ENCODE measurements around the gene BCO2.
"Not testable (repeated sequence)": the region's sequence is repeated elsewhere in the genome, so short reads cannot be mapped to it uniquely, and the experiment has no call there.

BCO2 gene, protein sequence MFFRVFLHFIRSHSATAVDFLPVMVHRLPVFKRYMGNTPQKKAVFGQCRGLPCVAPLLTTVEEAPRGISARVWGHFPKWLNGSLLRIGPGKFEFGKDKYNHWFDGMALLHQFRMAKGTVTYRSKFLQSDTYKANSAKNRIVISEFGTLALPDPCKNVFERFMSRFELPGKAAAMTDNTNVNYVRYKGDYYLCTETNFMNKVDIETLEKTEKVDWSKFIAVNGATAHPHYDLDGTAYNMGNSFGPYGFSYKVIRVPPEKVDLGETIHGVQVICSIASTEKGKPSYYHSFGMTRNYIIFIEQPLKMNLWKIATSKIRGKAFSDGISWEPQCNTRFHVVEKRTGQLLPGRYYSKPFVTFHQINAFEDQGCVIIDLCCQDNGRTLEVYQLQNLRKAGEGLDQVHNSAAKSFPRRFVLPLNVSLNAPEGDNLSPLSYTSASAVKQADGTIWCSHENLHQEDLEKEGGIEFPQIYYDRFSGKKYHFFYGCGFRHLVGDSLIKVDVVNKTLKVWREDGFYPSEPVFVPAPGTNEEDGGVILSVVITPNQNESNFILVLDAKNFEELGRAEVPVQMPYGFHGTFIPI

DNA sequence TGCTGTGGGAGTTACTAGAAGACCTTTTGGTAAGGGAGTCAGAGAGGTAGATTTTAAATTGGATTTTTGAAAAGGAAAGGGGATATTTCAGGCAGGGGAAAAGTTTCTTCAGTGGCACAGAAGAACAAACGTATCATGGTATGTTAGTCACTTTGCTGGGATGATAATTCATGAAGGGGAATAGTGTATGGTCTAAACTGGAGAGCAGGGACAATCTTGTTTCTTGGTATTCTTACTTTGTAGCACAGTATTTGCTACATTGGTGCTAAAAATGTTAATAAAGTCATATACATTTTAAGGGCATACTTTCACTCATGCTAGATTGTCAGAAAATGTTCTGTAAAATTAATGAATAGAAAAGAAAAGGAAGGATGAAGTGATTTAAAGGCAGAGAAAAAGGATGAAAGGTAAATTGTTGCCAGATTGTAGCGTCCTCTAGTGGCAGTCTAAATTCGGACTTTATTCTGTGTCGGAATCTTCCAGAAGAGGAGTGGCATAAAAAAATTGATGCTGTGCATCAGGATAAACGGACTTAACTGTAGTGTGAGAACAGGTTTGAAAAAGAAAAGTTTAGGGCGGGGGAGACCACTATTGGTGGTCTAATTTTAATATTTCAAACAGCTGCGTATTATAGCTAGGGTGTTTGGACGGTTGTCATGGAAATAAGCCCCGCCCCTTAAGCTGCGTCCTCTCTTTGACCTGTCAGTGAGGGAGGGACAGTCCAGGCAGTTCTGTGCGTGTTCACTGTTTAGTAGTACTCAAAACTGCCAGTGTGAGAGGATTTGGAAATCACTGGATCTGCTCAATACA lies at the start of gene BCO2:
Gene BCO2, plus strand, starts transcription at position 724 of the 810 bp plus-strand sequence. CDS start 90 bp downstream, outside the sequence.
- DNase-seq (ENCODE audit: low read depth in 2 of 2): peak in 1 of 2 donors; percentile 9

DNA sequence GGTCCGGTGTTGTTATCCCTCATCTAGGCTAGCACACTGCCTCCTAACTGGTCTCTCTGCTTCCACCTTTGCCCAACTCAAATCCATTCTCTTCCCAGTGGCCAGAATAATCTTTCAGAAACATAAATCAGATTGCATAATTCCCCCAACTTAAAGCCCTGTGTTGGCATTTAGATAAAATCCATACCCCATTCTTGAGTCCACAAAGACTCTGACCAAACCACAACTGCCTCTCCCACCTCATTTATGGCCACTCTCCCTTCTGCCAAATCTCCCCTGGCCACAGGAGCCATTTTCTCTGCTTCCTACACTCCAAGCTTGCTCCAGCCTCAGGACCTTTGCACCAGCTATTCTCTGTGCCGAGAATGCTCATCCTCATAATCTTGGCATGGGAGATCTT lies 48.3 kb upstream of the BCO2 start:
- DNase-seq (ENCODE audit: low read depth in 2 of 2): no peak

DNA sequence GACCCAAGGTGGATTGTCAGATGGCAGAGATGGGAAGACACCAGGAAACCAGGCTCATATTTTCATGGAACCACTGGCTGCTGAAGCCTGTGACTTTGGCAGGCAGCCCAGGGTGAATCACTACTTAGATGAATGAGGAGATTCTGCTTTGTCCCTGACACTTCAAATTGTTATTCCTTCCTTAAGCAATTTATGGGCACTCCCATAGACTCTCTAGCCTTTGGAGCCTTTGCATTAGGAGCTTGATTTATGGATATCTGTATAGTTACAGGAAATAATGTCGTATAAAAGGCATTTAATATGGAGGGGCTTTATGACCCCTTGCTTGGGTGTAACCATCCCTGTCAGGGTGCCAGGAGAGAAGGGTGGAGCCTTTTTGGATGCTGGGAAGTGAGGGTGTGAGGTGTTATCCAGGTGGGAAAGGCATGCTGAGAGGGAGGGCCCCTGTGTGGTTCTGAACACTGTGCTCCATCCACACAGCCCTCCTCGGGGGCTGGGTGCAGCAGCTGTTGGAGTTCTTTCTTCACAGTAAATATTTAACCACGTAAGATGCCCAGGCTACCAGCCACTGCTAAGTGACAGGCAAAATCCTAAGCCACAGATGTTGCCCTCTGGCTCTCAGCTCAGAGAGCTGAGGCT lies 46.7 kb upstream of the BCO2 start:
- DNase-seq (ENCODE audit: low read depth in 2 of 2): no peak

DNA sequence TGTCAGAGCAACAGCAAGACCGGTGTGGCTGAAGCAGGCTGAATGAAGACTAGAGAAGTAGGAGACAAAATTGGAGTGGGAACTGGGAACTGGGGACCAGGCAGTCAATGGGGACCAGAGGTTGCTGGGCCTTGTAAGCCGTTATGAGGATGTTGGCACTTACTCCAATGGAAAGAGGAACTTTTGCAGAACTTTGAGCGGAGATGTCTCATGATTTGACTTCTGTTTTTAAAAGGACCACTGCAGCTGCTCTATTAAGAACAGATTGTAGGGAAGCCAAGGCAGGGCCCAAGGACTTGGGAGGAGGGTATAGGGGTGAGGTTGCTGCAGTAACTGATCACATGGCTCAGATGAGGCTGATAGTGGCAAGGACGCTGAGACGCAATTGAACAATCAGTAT lies 45.7 kb upstream of the BCO2 start:
- DNase-seq (ENCODE audit: low read depth in 2 of 2): no peak

DNA sequence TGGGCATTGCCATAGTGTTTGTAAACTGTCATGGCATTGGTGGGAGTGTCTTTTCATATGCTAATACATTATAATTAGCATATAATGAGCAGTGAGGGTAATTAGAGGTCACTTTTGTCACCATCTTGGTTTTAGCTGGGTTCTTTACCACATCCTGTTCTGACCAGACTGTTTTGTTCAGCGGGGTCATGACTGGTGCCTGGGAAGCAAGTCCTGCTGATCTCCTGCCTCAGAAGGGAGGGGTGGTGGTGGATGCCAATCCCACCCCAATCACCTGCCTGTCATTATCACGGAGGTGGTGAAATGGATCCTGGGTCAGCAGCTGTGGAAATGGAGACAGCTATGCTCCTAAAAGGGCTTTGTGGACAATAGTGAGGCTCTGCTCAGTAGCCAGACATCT lies 42.6 kb upstream of the BCO2 start:
- no peak for DNase-seq (ENCODE audit: low read depth in 2 of 2)

DNA sequence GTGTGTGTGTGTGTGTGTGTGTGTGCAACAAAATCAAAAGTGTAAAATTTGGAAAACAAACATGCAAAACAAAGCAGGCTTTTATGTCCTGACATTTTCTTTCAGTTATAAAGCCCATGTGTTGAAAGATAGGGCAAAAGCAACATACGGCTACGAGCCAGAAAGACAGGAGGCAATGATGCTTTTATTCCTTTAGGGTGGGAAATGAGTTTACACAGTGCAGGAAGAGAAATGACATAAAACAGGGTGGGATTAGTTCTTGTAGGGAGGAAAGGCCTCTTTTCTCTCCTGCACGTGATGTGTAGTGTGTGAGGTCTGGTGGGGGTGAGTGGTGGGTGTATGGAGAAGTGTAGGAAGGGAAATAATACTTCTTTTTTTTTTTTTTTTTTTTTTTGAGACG lies 40.8 kb upstream of the BCO2 start:
- DNase-seq (ENCODE audit: low read depth in 2 of 2): no peak

DNA sequence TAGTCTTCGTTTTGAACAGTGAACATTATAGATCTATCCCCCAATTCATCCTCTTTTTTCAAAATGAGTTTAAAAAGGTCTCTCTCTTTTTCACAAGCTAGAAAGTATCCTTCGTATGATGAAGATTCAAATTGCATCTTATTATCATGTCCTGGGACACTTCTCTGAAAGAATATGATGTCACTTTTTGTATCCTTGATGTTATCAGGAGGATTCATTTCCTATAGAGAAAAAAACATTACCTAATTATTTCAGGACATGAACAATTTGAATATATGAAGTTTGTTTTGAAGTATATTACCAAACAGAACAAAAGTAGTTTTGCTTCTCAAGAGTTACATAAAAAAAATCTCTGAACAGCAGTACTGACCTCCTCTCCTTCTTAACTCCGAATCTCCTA lies 31.7 kb upstream of the BCO2 start:
- DNase-seq (ENCODE audit: low read depth in 2 of 2): no peak

DNA sequence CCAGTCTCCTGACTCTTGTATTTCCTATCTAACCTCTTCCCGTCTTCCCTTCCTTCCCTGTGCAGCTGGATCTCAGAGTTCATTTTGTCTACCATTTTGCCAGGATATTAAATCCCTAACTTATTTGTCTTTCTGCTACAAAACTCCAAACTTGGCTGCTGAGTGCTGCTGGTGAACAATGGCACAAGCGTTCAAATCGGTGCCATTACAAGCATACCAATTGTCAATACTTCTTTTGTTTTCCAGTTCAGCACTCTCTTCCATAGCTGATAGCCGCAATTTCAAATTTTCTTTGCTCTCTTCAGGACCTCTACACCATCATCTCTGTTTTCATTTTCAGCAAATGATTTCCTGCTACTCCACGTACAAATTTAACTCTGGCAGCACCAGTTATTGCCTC lies 24.8 kb upstream of the BCO2 start:
- DNase-seq (ENCODE audit: low read depth in 2 of 2): no peak

DNA sequence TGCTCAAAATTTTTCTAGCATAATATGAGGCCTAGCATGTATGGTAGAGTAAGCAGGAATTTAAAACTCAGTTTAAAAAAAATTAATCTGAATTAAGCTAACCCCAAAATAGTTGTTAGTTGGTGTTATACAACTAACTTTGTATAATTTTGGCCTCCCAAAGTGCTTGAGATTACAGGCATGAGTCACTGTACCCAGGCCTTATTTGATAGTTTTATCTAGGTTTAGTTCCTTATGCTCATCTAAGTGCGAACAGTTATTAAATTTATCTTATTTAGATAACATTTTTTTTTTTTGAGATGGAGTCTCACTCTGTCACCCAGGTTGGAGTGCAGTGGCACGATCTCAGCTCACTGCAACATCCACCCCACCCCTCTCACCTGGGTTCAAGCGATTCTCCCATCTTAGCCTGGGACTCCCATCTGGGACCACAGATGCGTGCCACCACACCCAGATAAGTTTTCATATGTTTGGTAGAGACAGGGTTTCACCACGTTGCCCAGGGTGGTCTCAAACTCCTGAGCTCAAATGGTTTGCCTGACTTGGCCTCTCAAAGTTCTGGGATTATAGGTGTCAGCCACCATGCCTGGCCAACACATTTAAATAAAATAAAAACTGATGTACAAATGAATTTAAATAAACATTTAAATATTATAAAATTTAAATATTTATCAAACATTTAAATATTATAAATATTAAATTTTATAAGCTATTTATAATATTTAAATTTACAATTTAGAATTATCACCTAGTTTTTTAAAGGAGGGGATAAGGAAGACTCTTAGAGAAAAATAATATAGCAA lies 19.0 kb upstream of the BCO2 start:
- no peak for DNase-seq (ENCODE audit: low read depth in 2 of 2)

DNA sequence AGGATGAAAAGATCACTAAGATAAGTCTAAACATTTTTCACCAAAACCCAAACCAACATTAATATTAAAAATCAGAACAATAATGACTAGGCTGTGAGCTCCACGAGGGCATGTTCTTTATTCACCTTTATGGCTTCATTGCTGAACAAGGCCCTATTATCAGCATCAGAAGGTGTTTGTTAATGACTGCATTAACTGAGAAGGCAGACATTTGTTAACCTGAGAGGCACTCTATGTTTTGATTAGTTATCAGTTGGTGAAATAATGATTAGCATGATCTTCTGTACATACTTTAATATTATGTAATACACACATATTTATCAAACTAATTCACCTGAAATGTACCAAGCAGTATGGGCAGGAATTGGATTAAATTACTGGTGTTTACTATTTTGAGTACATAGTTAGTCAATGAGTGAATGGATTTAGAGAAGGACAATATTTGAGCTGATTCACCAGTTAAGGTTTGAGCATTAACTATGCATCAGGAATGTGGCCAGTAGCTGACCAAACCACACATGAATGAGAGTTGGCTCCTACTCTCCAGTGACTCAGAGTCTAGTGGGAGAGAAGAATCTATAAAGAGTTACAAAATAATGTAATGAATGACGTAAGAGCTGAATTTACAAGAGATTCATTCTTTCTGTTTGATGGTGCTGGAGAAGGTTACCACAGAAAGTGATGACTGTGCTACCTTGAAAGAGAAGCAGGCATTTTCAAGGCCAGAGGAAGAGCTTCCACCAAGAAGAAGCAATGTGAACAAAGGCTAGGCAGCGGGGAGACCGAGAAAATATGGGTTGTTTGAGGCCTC lies 18.2 kb upstream of the BCO2 start:
- no peak for DNase-seq (ENCODE audit: low read depth in 2 of 2)

DNA sequence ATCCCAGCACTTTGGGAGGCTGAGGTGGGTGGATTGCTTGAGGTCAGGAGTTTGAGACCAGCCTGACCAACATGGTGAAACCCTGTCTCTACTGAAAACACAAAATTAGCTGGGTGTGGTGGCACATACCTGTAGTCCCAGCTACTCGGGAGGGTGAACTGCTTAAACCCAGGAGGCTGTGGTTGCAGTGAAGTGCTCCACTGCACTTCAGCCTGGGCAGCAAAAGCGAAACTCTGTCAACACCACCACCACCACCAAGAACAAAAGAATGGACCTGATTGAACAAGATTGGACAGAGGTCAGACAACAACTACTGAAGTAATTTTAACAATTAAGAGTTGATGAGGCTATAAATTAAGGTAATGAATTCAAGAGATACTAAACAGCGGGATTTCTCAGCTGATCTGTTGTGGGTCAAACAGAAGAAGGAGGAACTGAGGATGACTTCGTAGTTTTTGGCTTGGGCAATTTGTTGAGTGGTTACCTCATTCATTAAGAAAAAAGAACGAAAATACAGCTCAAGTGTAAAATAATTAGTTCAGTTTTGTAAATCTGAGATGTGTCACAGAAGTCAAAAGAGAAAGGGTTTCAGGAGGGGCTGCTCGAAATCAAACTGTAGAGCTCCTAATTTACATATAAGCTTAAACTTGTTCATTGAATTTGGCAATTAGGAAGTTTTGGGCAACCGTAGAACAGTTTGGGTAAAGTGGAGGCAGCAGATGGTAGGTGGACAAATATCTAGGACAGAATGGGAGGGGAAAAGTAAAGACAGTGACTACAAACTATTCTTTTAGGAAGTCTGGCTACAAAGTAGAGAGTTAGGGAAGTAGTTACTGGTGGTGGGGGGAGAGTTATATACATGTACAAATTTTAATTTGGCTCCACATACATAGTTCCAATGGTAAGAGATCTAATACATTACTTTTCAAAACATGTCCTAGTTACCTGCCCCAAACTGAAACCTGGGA lies 15.9 kb upstream of the BCO2 start:
- no peak for DNase-seq (ENCODE audit: low read depth in 2 of 2)

DNA sequence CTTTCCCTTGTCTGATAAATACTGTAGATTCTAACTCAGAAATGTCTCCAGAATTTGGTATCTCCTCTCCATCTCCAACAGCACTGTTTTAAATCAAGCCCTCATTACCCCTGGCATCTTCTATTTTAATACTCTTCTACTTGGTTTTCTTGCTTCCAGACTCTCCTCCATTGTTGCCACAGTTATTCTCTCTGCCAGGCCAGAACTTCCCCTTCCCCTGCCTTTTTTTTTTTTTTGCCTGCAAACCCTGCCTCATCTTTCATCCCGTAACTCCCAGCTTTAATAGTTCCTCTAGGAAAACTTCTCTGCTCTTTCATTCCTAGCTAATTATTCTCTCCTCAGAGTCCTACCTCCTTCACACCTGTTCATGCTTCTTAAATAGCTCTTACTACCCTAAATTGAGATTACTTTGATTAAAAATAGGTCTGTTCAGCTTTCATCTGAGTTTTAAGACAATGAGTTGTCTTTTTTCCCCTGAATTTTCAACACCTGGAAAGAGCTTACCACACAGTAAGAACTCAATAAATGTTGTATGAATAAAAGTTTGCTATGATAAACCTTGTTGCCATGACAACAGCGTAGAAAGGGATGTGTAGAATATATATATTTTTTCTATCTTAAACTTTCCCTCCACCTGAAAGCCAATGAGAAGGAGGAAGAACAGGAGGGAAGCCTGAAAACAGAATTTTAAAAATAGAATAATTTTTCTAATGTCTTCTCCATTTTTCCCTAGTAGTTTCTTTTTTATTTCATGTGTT lies 15.0 kb upstream of the BCO2 start:
- DNase-seq (ENCODE audit: low read depth in 2 of 2): no peak

DNA sequence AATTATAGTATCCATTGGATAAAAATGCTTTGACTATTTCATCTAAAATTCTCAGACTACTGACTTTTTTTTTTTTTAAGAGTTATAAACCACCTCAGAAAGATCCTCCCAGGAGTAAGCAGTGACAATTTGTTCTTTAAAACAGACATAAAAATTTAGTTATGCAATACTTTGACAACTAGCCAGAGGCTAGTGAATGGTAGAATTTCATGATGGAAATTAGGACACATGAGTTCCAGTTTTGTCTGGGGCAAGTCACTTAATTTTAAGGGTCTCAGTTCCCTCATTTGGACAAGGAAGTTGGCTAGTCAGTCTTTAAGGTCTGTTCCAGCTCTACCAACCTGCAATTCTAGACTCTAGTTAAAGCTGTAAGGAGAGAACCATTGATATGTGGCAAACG lies 14.3 kb upstream of the BCO2 start:
- DNase-seq (ENCODE audit: low read depth in 2 of 2): no peak

DNA sequence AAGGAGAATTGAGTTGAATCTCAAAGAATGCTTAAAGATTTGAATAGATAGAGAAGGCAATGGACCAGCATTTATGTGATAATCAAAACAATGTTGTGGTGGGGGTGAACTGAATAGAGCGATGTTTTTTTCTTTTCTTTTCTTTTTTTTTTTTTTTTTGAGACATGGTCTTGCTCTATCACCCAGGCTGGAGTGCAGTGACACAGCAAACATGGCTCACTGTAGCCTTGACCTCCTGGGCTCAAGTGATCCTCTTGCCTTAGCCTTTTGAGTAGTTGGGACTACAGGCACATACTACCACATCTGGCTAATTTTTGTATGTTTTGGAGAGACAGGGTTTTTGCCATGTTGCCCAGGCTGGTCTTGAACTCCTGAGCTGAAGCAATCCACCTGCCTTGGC lies 13.1 kb upstream of the BCO2 start:
- not testable (repeated sequence) for DNase-seq (ENCODE audit: low read depth in 2 of 2)

DNA sequence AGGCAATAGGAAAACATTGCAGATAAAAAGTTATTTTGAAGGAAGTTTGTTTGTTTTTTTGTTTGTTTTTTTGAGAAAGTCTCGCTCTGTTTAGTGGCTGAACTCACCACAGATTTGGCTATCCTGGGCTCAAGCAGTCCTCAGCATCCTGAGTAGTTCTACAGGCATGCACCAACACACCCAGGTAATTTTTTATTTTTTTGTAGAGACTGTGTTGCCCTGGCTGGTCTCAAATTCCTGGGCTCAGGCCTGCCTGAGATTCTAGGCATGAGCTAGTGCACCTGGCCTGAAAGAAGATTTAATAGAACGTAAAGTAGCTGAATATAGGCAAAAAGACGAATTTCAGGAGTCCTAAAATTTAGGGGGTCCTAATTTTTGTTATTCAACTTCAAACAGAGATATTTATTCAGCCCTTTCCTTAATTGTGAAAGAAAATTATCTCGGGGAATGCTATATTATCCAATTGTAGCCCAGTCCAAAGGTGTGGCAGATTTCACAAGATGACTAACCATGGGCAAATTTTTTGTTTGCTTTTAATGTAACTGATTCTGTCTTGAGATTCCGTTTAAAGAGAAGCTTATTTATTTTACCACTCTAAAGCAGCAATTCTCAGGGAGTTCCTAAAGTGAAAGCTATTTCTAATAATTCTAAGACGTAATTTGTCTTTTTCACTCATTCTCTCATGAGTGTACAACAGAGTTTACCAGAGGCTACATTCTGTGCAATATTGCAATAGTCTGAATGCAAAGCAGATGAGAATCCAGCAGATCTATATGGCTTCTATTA lies 12.4 kb upstream of the BCO2 start:
- no peak for DNase-seq (ENCODE audit: low read depth in 2 of 2)

DNA sequence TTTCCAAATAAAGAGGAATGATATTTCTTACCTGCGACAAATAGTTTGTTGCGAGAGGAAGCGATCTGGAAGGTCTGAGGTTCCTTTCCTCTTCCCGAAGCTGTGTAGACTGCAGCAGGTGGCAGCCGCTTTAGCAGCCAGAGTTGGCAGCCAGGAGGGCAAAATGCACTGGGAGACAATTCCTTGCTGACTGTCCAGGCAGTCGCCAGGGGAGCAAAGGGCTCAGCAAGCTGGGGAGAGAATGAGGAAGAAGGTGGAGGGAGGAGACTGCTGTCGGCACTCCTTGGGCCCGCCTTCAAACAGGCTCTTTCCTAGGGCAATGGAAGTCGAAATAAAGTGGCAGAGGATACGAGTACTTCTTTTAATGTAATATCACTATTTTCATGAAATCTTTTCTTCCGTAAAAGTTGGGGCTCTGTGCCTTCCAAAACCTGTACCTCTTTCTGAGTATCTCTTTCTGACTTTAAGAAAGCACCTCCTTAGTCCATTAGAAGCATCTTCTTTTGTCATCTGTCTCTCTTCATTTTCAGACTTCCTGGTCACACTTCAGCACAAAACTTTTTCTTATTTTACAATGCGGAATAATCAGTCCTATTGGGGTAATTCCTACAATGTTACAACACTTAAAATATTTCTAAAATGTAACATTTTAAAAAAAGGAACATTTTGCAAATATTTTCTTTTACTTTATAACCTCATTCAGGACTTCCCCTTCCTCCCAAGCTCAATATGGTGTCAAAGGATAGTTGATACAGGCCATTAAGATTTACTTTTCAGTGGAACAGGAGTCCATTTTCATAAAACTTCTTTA lies 11.2 kb upstream of the BCO2 start, which contains the start of gene IL18:
Gene IL18, minus strand, starts transcription at position 220 of the 811 bp plus-strand sequence. CDS start 9,041 bp downstream, outside the sequence.
- no peak for DNase-seq (ENCODE audit: low read depth in 2 of 2)

DNA sequence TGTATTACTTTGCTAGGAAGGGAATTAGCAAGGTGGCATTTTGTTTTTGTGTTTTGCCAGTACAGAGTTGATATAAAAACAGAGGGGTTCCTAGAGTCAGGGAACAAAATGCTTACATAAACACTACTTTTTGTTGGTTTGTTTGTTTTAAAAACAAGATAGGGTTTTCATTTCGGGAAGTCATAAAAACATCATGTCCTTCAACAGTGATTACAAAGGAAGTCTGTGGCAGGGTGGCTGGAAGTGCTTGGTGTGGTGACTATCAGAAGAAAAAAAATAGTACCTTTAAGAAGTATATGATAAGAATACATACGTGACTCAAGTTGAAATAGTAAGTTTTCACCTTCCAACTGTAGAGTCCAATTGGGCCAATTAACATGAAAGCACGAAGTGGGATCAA lies 10.3 kb upstream of the BCO2 start:
- DNase-seq (ENCODE audit: low read depth in 2 of 2): no peak

All from activated CD8-positive, alpha-beta memory T cell treated with anti-CD3 and anti-CD28 coated beads for 4 hours (primary cell).